HepG2 (cell line): ENCODE data around the gene TAAR5. TPM values are rescaled to one million over a fixed set of nuclear protein-coding genes. Genes with fewer than 3 reads are reported as not detected.

Source experiments
- ATAC-seq: fragments of 200-7000 bp; cut with Tn5 transposase; 3 replicates; pipeline ENCODE4 v1.9.1; 2020; ENCODE audit warnings: mild to moderate bottlenecking, moderate library complexity
- BruUV-seq: library from RNA; stranded (reverse); fragments of 400-500 nt; replicated peaks from 2 replicates; lab custom pipeline; 2021; lab: Mats Ljungman, UMichigan
- CTCF ChIA-PET: fragments of 300-600 bp; formaldehyde crosslinking; extraction: SDS; loops from one replicate; lab custom pipeline; 2021; ENCODE audit warnings: low total read pairs, inconsistent platforms, low intra/inter-chr PET ratio; lab: Yijun Ruan, JAX
- POLR2A ChIA-PET: fragments of 350-600 bp; sonication (Branson Sonifier 250); formaldehyde crosslinking; loops from one replicate; lab custom pipeline; 2020; ENCODE audit warnings: antibody characterized with exemption, inconsistent platforms; lab: Yijun Ruan, JAX
- DNase-seq: peaks from one replicate; pipeline ENCODE4 v3.0.0-alpha.2; 2015; ENCODE audit warnings: low spot score
- FAIRE-seq: peaks from 3 replicates; lab custom pipeline; 2011; peaks lifted over from hg19 to GRCh38; lab: Jason Lieb, UNC
- H2AFZ ChIP-seq: one replicate; pipeline ENCODE4 v1.6.1; 2011; ENCODE audit warnings: low read length, inconsistent platforms
- H3K27ac ChIP-seq: fragments of 300-600 bp; 3 replicates; pipeline ENCODE4 v1.8.0; 2011; ENCODE audit warnings: mixed run types, mild to moderate bottlenecking, mixed read lengths, low read length, inconsistent platforms; ENCODE audit not compliant: insufficient read depth; ENCODE audit errors: extremely low read length
- H3K27me3 ChIP-seq, 2 experiments: fragments of 200-600 bp in 1 of 2; 2 replicates in 1 of 2; 3 replicates in 1 of 2; pipeline versions ENCODE4 v1.6.0 to v1.8.0; 2011; ENCODE audit warnings: low read length in 2 of 2, mild to moderate bottlenecking in 2 of 2, moderate library complexity in 2 of 2, inconsistent platforms in 1 of 2; ENCODE audit not compliant: insufficient read depth in 2 of 2, control insufficient read depth in 1 of 2
- H3K36me3 ChIP-seq, 2 experiments: fragments of 200-600 bp in 1 of 2; replicated peaks in 1 of 2; 2 replicates in 1 of 2; 3 replicates in 1 of 2; pipeline versions ENCODE4 v1.5.1 to v1.8.0; 2011; ENCODE audit warnings: low read length in 2 of 2, inconsistent platforms in 1 of 2; ENCODE audit not compliant: insufficient read depth in 2 of 2, control insufficient read depth in 1 of 2
- H3K4me1 ChIP-seq: 2 replicates; pipeline ENCODE4 v1.5.1; 2012; ENCODE audit warnings: low read length, inconsistent platforms; ENCODE audit not compliant: insufficient read depth
- H3K4me2 ChIP-seq: 2 replicates; pipeline ENCODE4 v1.6.0; 2011; ENCODE audit warnings: low read depth, low read length, inconsistent platforms
- H3K4me3 ChIP-seq, 3 experiments: fragments of 200-600 bp in 1 of 3; sonication (generic), shearing (Covaris generic) in 1 of 3; replicated peaks in 1 of 3; 2 replicates each; pipeline ENCODE4 v1.5.1; 2011 to 2016; ENCODE audit warnings: low read length in 3 of 3, inconsistent platforms in 2 of 3, low read depth in 2 of 3, mild to moderate bottlenecking in 2 of 3, control low read depth in 1 of 3, mixed read lengths in 1 of 3; ENCODE audit not compliant: insufficient read depth in 1 of 3
- H3K79me2 ChIP-seq: one replicate; pipeline ENCODE4 v1.6.1; 2011; ENCODE audit warnings: low read length, inconsistent platforms; ENCODE audit not compliant: insufficient read depth
- H3K9ac ChIP-seq: 2 replicates; pipeline ENCODE4 v1.6.0; 2011; ENCODE audit warnings: mild to moderate bottlenecking, low read depth, low read length, inconsistent platforms; ENCODE audit not compliant: insufficient read depth
- H3K9me3 ChIP-seq: 2 replicates; pipeline ENCODE4 v1.5.1; 2012; ENCODE audit warnings: mild to moderate bottlenecking, low read length
- H4K20me1 ChIP-seq: 2 replicates; pipeline ENCODE4 v1.6.0; 2011; ENCODE audit warnings: inconsistent platforms, mild to moderate bottlenecking, low read length, moderate library complexity; ENCODE audit not compliant: insufficient read depth
- BHLHE40 ChIP-seq: IDR thresholded peaks from 2 replicates; pipeline ENCODE4 v1.6.1; 2011; ENCODE audit warnings: low read length, improper control_type of control experiment
- BRD4 ChIP-seq: sonication (generic); formaldehyde crosslinking; IDR thresholded peaks from 2 replicates; pipeline ENCODE4 v1.4.0; 2020; ENCODE audit warnings: missing genetic modification reagents
- DMAP1 ChIP-seq: IDR thresholded peaks from 2 replicates; pipeline ENCODE4 v1.6.1; 2016
- KDM4B ChIP-seq: sonication (generic); formaldehyde crosslinking; IDR thresholded peaks from 2 replicates; pipeline ENCODE4 v1.4.0; 2020; ENCODE audit warnings: missing genetic modification reagents
- ZMYM4 ChIP-seq: sonication (generic); formaldehyde crosslinking; IDR thresholded peaks from 2 replicates; pipeline ENCODE4 v1.8.1; 2023; ENCODE audit warnings: mild to moderate bottlenecking, missing genetic modification reagents
- ZZZ3 ChIP-seq: sonication (generic); formaldehyde crosslinking; IDR thresholded peaks from 2 replicates; pipeline ENCODE4 v1.4.0; 2020; ENCODE audit warnings: missing genetic modification reagents, mild to moderate bottlenecking, borderline replicate concordance
- WGBS: methylation state at CpG from one replicate; pipeline ENCODE4 v1.1.6; 2017; ENCODE audit warnings: low lambda C conversion rate; 5-methylcytosine and 5-hydroxymethylcytosine counted together
- in situ Hi-C: cut with HindIII; loops from 2 replicates; pipeline ENCODE4 v1.10.0; 2017; ENCODE audit warnings: low pct_unique_long_range_greater_than_20kb; ENCODE audit not compliant: extremely low pct_ligation_motif_present
- intact Hi-C: fragments of 100-400 bp; cut with micrococcal nuclease; formaldehyde crosslinking; loops from one replicate; pipeline ENCODE4 v1.10.0; 2022; ENCODE audit not compliant: unreplicated experiment
- polyA plus RNA-seq, 8 experiments: library from polyadenylated mRNA; depleted of rRNA in 3 of 8; stranded (reverse) in 7 of 8; unstranded in 1 of 8; fragments of >200 nt; fragmentation: Illumina TruSeq in 4 of 8; extraction: Trizol in 4 of 8; gene quantifications; 2 replicates each; pipeline versions ENCODE4 v1.2.1 to v1.2.3, GENCODE V29; 2011 to 2016; ENCODE audit warnings: low read depth in 4 of 8, missing spikeins in 1 of 8, mixed read lengths in 1 of 8; ENCODE audit not compliant: insufficient read depth in 1 of 8
- total RNA-seq, 5 experiments: library from RNA; depleted of rRNA; stranded (reverse); fragments of >200 nt; fragmentation: Illumina TruSeq; extraction: Trizol; gene quantifications; 2 replicates each; pipeline ENCODE4 v1.2.3, GENCODE V29; 2016; ENCODE audit warnings: low read depth in 1 of 5
- TF ChIP-seq, protein P1 (sequence below): IDR thresholded peaks from 2 replicates; pipeline ENCODE4 v1.6.1; 2016; ENCODE audit warnings: low read depth, control low read depth
- TF ChIP-seq, protein P2 (sequence below): sonication (generic); formaldehyde crosslinking; IDR thresholded peaks from 2 replicates; pipeline ENCODE4 v1.8.1; 2023; ENCODE audit warnings: missing genetic modification reagents, mild to moderate bottlenecking, borderline replicate concordance
- TF ChIP-seq, protein P3 (sequence below): sonication (generic); formaldehyde crosslinking; IDR thresholded peaks from 2 replicates; pipeline ENCODE4 v1.5.0; 2020; ENCODE audit warnings: missing genetic modification reagents

Gene TAAR5
- total and polyA plus RNA-seq, 2 of the 13 experiments (the other 11 are each of a cell fraction or from before 2014, with no cell fraction given) = not detected

DNA sequence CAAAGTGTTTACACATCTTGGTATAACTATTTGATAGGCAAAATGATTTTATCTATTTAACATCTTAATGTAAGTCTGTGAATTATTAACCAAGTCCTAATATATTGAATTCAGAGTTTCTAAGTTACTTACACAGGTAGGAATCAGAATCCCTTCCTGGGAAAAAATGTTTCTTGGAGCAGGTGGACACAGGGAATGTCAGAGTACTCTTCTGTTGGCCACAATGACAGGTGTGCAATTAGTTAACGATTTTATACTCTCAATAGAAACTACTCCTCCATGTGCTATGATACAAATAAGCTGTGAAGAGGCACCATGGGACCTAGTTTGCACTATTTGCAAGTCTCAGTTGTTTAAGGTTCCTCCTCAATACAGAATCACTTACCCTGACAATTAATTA, 821 bp upstream of the TAAR5 start:
- H4K20me1 ChIP-seq = no peaks in the 10 kb centered on the region
- WGBS = 0% methylated on average over 1 of the region's 1 CpG
- FAIRE-seq (no peak), ATAC-seq (no peak), DNase-seq (no peak)
- in situ Hi-C loops (no loop called here), intact Hi-C loops (no loop called here)
- ChIA-PET CTCF (no interaction called here), POLR2A (no interaction called here)
- H3K27ac ChIP-seq = no peak overlapping the region
- H3K36me3 ChIP-seq = no peaks in the 10 kb centered on the region
- TF ChIP-seq ZMYM4 (no peak), ZZZ3 (no peak), DMAP1 (no peak), BHLHE40 (no peak), BRD4 (no peak), KDM4B (CRISPR knock-in tag) (no peak)
- TF ChIP-seq, protein P1, sequence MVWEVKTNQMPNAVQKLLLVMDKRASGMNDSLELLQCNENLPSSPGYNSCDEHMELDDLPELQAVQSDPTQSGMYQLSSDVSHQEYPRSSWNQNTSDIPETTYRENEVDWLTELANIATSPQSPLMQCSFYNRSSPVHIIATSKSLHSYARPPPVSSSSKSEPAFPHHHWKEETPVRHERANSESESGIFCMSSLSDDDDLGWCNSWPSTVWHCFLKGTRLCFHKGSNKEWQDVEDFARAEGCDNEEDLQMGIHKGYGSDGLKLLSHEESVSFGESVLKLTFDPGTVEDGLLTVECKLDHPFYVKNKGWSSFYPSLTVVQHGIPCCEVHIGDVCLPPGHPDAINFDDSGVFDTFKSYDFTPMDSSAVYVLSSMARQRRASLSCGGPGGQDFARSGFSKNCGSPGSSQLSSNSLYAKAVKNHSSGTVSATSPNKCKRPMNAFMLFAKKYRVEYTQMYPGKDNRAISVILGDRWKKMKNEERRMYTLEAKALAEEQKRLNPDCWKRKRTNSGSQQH (CRISPR knock-in tag) = no peak
- TF ChIP-seq, protein P2, sequence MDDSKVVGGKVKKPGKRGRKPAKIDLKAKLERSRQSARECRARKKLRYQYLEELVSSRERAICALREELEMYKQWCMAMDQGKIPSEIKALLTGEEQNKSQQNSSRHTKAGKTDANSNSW (CRISPR knock-in tag) = no peak
- TF ChIP-seq, protein P3, sequence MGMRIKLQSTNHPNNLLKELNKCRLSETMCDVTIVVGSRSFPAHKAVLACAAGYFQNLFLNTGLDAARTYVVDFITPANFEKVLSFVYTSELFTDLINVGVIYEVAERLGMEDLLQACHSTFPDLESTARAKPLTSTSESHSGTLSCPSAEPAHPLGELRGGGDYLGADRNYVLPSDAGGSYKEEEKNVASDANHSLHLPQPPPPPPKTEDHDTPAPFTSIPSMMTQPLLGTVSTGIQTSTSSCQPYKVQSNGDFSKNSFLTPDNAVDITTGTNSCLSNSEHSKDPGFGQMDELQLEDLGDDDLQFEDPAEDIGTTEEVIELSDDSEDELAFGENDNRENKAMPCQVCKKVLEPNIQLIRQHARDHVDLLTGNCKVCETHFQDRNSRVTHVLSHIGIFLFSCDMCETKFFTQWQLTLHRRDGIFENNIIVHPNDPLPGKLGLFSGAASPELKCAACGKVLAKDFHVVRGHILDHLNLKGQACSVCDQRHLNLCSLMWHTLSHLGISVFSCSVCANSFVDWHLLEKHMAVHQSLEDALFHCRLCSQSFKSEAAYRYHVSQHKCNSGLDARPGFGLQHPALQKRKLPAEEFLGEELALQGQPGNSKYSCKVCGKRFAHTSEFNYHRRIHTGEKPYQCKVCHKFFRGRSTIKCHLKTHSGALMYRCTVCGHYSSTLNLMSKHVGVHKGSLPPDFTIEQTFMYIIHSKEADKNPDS = no peak
- H3K9me3 ChIP-seq = no peaks in the 10 kb centered on the region
- no TSS peak for BruUV-seq
- no peaks in the 10 kb centered on the region; a peak in 1 of 5 replicates for H3K27me3 ChIP-seq
- H3K4me1 ChIP-seq = no peaks in the 10 kb centered on the region
- no peaks in the 10 kb centered on the region for H3K79me2 ChIP-seq
- no peak overlapping the region for H3K4me2 ChIP-seq
- H3K9ac ChIP-seq = no peak overlapping the region
- no peak overlapping the region for H2AFZ ChIP-seq
- H3K4me3 ChIP-seq = no peak overlapping the region
